Measurements from ENCODE around the gene CCNK. TPM values are rescaled to one million over a fixed set of nuclear protein-coding genes. Genes with fewer than 3 reads are reported as not detected.

The CCNK gene
- total RNA-seq, 1 experiment from 2014 or later = 80.1 TPM

DNA sequence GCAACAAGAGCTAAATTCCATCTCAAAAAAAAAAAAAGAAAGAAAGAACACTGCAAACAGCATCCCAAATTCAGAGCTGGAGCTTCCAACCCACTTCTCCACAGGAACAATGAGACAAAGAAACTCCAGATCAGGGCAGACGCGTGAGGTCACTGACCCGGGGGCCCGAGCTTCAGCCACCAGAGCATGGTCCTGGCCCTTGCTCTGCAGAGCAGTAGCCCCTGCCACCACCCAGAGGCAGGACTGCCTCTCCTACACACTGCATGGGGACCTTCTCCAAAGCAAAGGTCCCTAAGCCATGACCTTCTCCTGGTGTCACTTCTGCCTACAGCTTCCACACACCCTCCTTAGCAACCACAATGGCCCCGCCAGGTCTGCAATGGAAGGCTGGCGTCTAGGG lies 53.1 kb downstream of the CCNK start:
- Histone ChIP-seq H2BK120ac (ENCODE audit: low read depth, low read length, poor library complexity, severe bottlenecking) (no peak overlapping the region), H3K23me2 (ENCODE audit: insufficient read length, low read depth, low read length, poor library complexity, severe bottlenecking) (no peaks in the 10 kb centered on the region), H4K5ac (ENCODE audit: insufficient read length, low read depth, low read length) (no peak overlapping the region), H2AFZ (ENCODE audit: low read length) (no peak overlapping the region), H2BK5ac (ENCODE audit: insufficient read length, low read length) (no peak overlapping the region), H3K27ac (ENCODE audit: insufficient read length, low read depth, low read length) (no peak overlapping the region), H2BK12ac (ENCODE audit: insufficient read length, low read depth, low read length) (no peak overlapping the region), H3K9me3 (ENCODE audit: control insufficient read depth, low read depth, low read length) (no peaks in the 10 kb centered on the region), H3K14ac (ENCODE audit: insufficient read depth, low read length) (no peak overlapping the region), H3K18ac (ENCODE audit: insufficient read length, low read depth, low read length) (no peak overlapping the region), H4K8ac (replicated peaks; ENCODE audit: insufficient read length, low read depth, low read length) (no peak overlapping the region), H3K79me1 (ENCODE audit: insufficient read depth, low read depth, low read length, poor library complexity, severe bottlenecking) (peaks cover 3% of the 10 kb centered on the region), H3K23ac (ENCODE audit: insufficient read length, low read depth, low read length) (no peak overlapping the region), H3T11ph (ENCODE audit: low read length) (no peak overlapping the region), H3K27me3 (ENCODE audit: insufficient read depth, low read length) (no peaks in the 10 kb centered on the region), H4K91ac (ENCODE audit: insufficient read length, low read depth, low read length) (no peak overlapping the region), H3K4me2 (ENCODE audit: insufficient read depth, insufficient read length, low read length) (no peak overlapping the region), H2AK5ac (ENCODE audit: insufficient read length, low read length) (no peak overlapping the region), H4K20me1 (ENCODE audit: control insufficient read depth, insufficient read depth, insufficient read length) (peaks cover 4% of the 10 kb centered on the region), H2BK15ac (ENCODE audit: low read depth, low read length) (no peak overlapping the region), H3K79me2 (ENCODE audit: insufficient read depth, low read length) (no peaks in the 10 kb centered on the region; the same call in 1 of the 2 replicates), H2BK20ac (ENCODE audit: low read depth, low read length, poor library complexity, severe bottlenecking) (no peak overlapping the region), H3K4ac (ENCODE audit: low read depth, low read length) (no peak overlapping the region), H3K4me1 (ENCODE audit: insufficient read depth, low read length) (peaks cover 2% of the 10 kb centered on the region; the same call in 1 of the 2 replicates), H3K9ac (ENCODE audit: extremely low read depth, insufficient read length, low read length) (no peak overlapping the region), H3K56ac (ENCODE audit: insufficient read length, low read depth, low read length) (no peak overlapping the region)
- H3K27me3 Mint-ChIP-seq (ENCODE audit: low read depth) = peaks cover 2% of the 10 kb centered on the region; the same call in 1 of the 2 replicates
- no CpG with 5 or more reads among the region's 6 CpGs for WGBS (ENCODE audit: extremely low coverage, insufficient read length, low lambda C conversion rate)
- no peaks in the 10 kb centered on the region for H3K9me3 Mint-ChIP-seq
- no peaks in the 10 kb centered on the region for H3K36me3 Mint-ChIP-seq (ENCODE audit: insufficient read depth in 1 of 3, low read depth in 3 of 3)
- DNase-seq = no peak
- H3K27ac Mint-ChIP-seq = peak overlapping the region in 2 of 3 experiments; percentile 88 to 89; a peak in 3 of 7 replicates
- no peak overlapping the region; a peak in 1 of 5 replicates for H3K4me3 Mint-ChIP-seq
- TF ChIP-seq, protein P1, sequence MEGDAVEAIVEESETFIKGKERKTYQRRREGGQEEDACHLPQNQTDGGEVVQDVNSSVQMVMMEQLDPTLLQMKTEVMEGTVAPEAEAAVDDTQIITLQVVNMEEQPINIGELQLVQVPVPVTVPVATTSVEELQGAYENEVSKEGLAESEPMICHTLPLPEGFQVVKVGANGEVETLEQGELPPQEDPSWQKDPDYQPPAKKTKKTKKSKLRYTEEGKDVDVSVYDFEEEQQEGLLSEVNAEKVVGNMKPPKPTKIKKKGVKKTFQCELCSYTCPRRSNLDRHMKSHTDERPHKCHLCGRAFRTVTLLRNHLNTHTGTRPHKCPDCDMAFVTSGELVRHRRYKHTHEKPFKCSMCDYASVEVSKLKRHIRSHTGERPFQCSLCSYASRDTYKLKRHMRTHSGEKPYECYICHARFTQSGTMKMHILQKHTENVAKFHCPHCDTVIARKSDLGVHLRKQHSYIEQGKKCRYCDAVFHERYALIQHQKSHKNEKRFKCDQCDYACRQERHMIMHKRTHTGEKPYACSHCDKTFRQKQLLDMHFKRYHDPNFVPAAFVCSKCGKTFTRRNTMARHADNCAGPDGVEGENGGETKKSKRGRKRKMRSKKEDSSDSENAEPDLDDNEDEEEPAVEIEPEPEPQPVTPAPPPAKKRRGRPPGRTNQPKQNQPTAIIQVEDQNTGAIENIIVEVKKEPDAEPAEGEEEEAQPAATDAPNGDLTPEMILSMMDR (conservative IDR thresholded peaks at IDR 0.05) = no peak
- H3K4me1 Mint-ChIP-seq = peaks cover 38 to 55% of the 10 kb centered on the region in 2 experiments
